Bronchial epithelial cell (primary cell): ENCODE data around the gene ERCC6L2. TPM values are rescaled to one million over a fixed set of nuclear protein-coding genes. Genes with fewer than 3 reads are reported as not detected.

Source experiments
- DNase-seq: peaks from one replicate; pipeline ENCODE4 v3.0.0-alpha.2; 2010; ENCODE audit warnings: low read depth
- FAIRE-seq: peaks from 2 replicates; lab custom pipeline; 2011; peaks lifted over from hg19 to GRCh38; lab: Jason Lieb, UNC
- H3K27me3 ChIP-seq: 2 replicates; pipeline ENCODE4 v1.5.1; 2011; ENCODE audit warnings: low read length; ENCODE audit not compliant: control insufficient read depth, insufficient read depth
- H3K36me3 ChIP-seq: 2 replicates; pipeline ENCODE4 v1.5.1; 2011; ENCODE audit warnings: low read length; ENCODE audit not compliant: control insufficient read depth, insufficient read depth
- H3K4me3 ChIP-seq: 2 replicates; pipeline ENCODE4 v1.5.1; 2011; ENCODE audit warnings: mild to moderate bottlenecking, low read depth, low read length, control low read depth
- total RNA-seq: library from RNA; depleted of rRNA; stranded (reverse); fragments of >200 nt; gene quantifications from 2 replicates; pipeline ENCODE4 v1.2.1, GENCODE V29; 2014
- TF ChIP-seq, protein P1 (sequence below): IDR thresholded peaks from 2 replicates; pipeline ENCODE4 v1.5.1; 2011; ENCODE audit warnings: mild to moderate bottlenecking, moderate library complexity, low read length, control low read depth, inconsistent platforms; ENCODE audit not compliant: insufficient read depth, severe bottlenecking

ERCC6L2 gene
- total RNA-seq, 1 donor from 2014 or later = 33.4 TPM

DNA sequence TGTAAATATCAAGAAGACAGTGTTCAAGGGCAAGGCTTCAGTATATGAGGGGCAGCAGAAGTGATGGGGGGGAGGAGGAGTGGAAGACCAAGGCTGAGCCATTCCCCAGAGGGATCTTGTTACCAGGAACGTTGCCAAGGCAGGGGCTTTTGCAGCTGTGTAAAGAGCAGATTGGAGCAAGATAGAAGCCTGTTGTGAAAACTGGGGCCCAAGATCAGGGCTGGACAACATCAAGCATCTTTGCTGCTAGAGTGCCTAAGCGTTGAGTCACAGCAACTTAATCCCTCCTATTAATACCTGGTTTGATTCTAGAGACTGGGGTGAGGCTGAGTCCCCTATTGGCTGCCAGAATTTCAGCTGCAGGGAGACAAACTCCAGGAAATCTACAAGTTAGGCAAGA is 18.4 kb upstream of the ERCC6L2 start:
- no peaks in the 10 kb centered on the region for H3K36me3 ChIP-seq
- H3K4me3 ChIP-seq = no peak overlapping the region
- DNase-seq (peak; percentile 83), FAIRE-seq (no peak)
- TF ChIP-seq, protein P1, sequence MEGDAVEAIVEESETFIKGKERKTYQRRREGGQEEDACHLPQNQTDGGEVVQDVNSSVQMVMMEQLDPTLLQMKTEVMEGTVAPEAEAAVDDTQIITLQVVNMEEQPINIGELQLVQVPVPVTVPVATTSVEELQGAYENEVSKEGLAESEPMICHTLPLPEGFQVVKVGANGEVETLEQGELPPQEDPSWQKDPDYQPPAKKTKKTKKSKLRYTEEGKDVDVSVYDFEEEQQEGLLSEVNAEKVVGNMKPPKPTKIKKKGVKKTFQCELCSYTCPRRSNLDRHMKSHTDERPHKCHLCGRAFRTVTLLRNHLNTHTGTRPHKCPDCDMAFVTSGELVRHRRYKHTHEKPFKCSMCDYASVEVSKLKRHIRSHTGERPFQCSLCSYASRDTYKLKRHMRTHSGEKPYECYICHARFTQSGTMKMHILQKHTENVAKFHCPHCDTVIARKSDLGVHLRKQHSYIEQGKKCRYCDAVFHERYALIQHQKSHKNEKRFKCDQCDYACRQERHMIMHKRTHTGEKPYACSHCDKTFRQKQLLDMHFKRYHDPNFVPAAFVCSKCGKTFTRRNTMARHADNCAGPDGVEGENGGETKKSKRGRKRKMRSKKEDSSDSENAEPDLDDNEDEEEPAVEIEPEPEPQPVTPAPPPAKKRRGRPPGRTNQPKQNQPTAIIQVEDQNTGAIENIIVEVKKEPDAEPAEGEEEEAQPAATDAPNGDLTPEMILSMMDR = no peak
- H3K27me3 ChIP-seq = no peaks in the 10 kb centered on the region

DNA sequence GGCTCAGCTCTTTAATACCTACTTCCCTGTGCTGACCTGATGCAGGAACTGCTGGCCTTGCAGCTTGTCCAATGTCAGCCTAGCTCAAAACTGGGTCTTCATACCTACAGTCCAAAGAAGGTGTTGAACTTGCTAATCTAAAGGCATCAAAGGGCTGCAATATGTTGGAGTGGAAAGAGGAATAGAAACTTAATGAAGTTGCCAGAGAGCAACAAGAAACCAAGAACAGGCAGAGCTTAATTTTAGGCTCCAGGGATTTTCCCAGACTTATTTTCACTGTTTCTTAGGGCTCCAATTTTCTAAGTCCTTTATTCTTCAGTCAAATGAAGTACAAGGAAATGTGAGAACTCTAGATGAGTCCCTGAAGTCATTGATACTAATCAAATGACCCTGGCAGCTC is 17.6 kb upstream of the ERCC6L2 start:
- TF ChIP-seq, protein P1 = no peak
- no peak for DNase-seq
- Histone ChIP-seq H3K36me3 (no peaks in the 10 kb centered on the region), H3K27me3 (no peaks in the 10 kb centered on the region), H3K4me3 (no peak overlapping the region)
- FAIRE-seq = no peak

DNA sequence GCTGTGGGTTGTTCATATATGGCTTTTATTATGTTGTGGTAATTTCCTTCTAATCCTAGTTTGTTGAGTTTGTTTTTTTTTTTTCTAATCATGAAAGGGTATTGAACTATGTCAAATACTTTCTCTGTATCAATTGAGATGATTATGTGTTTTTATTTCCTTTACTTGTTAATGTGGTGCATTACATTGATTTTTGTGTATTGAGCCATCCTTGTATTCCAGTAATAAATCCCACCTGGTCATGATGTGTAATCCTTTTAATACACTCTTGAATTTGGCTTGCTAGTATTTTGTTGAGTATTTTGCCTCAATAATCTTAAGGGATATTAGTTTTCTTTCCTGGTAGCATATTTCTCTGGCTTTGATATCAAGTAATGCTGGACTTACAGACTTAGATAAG is 13.1 kb upstream of the ERCC6L2 start:
- no peak for FAIRE-seq
- no peak for DNase-seq
- TF ChIP-seq, protein P1 = no peak
- Histone ChIP-seq H3K4me3 (no peak overlapping the region), H3K27me3 (no peaks in the 10 kb centered on the region), H3K36me3 (no peaks in the 10 kb centered on the region)

DNA sequence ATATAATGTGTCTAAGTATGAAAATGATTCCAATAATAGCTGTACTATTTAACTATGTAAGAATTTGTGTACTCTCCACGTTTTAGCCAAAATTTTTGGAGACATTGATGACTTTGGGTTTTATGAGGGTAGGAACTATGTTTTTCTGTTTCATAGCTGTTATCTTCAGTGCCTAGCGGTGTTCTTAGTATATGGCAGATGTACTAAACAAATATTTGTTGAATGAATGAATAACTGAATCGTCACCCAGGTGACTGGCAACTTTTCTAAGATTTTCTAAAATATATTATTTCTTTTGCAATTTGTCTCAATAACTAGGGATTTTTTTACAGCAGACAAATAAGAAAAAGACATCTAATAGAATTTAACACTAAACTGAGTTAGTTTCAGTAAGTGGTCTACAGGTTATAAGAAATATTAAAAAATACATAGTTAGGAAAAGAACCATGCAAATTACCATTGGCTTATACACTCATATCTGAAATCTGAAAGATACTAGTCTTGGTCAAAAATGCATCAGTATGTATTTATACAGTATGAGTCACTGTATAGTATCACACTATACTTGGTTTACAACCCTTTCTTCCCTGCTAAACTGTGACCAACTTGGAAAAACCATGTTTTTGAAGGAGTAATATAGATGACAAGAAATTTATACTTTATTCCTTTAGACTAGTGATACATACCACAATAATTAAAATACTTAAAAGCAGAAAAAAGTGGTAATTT is 10.5 kb upstream of the ERCC6L2 start:
- no peaks in the 10 kb centered on the region for H3K27me3 ChIP-seq
- H3K4me3 ChIP-seq = no peak overlapping the region
- DNase-seq (no peak), FAIRE-seq (no peak)
- TF ChIP-seq, protein P1 = no peak
- no peaks in the 10 kb centered on the region for H3K36me3 ChIP-seq

DNA sequence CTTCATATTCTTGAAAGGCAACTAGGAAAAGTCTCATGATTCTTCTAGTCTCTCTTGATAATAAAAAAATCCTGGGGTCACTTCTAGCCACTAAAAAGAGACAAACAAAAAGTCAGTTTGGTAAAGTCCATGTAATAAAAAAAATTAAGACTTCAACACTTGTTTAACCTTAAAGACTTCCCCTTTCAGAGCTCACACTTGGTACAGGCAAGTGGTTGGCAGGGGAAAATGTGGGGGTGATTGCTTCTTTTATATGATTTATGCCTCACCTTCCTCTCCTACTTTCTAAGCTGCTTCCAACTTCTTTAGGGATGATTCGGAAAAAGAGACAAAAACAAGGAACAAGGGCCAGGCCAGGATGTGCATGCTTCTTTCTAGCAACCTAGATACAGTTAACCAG is 5.1 kb upstream of the ERCC6L2 start:
- TF ChIP-seq, protein P1 = no peak
- no peaks in the 10 kb centered on the region for H3K27me3 ChIP-seq
- H3K36me3 ChIP-seq = no peaks in the 10 kb centered on the region
- H3K4me3 ChIP-seq = no peak overlapping the region
- FAIRE-seq (no peak), DNase-seq (no peak)

DNA sequence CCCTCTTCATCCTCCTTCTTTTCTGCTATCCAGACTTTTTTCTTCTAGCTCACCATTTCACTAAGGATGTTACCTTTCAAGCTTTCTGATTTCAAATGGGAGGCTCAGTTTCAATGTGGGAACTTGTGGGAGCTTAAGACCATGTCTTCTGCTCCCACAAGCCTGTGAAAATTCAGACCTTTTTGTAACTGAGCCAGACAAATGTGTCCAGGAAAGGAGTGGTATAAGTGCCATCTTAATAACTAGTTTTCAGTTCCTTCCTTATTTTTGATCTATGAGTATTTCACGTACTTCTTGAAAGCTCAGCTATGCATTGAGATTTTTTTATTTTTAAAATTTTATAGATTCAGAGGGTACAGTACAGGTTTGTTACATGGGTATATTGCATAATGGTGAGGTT is 4.6 kb upstream of the ERCC6L2 start:
- TF ChIP-seq, protein P1 = no peak
- Histone ChIP-seq H3K4me3 (no peak overlapping the region), H3K27me3 (no peaks in the 10 kb centered on the region), H3K36me3 (no peaks in the 10 kb centered on the region)
- FAIRE-seq (no peak), DNase-seq (no peak)
